NCI-H524 (cell line): ENCODE results near the gene EFNB2.

Experiments used
- DNase-seq, 2 experiments: peaks; one replicate each; lab custom pipeline; 2025; lab: John Stamatoyannopoulos, UW

Gene EFNB2

DNA sequence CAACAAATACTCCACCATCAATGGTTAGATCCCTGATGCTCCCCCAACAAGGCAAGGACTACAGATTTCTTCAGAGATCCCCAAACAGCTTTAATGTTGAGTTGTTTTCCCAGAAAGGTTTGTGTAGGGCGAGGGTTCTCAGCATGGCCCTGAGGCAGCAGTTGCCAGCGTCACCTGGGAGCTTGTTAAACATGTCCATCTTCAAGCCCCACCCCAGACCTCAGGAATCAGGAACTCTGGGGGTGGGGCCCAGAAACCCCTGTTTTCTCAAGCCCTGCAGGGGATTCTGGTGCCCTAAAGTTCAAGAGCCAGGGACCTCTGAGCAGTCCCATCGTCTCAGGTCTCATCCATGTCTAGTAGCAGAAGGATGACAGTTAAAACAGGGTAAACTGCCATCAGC, 9.6 kb downstream of the EFNB2 start:
- DNase-seq: no peak

DNA sequence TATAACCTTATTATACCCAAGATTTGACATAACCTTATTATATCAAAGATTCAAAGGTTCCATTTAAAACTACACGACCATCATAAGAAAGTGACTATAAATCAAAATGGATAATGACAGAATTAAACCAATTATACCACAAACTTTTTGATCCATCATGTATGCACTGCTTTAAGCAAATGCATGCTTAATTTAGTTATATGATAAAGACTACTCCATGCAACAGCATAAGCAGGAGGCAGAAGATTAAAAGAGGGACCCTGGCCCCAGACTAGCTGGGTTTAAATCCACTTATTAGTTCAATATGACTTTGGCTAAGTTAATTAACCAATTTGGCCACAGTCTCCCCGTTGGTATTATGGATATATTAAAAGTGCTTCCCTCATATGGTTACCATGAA, 11.4 kb downstream of the EFNB2 start:
- DNase-seq: peak in 1 of 2 experiments; percentile 26

DNA sequence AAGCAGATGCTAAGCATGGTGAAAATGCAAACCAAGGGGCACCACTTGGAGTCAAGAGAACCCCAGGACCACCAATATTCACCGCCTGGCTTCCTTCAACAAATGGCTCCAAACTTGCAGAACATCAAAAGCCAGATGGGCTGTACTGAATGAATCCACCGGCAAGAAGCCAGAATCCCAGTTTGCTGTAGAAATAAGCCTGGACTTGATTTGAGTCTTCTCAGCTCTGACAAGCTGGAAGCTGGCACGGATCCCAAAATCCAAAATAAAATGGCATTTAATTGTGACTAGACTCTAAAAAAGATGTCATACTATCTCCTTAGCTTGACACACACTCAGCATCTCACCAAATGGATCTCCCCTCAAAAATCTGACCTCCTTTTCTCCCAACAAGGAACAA, 11.9 kb downstream of the EFNB2 start:
- DNase-seq: peak in 1 of 2 experiments; percentile 40

DNA sequence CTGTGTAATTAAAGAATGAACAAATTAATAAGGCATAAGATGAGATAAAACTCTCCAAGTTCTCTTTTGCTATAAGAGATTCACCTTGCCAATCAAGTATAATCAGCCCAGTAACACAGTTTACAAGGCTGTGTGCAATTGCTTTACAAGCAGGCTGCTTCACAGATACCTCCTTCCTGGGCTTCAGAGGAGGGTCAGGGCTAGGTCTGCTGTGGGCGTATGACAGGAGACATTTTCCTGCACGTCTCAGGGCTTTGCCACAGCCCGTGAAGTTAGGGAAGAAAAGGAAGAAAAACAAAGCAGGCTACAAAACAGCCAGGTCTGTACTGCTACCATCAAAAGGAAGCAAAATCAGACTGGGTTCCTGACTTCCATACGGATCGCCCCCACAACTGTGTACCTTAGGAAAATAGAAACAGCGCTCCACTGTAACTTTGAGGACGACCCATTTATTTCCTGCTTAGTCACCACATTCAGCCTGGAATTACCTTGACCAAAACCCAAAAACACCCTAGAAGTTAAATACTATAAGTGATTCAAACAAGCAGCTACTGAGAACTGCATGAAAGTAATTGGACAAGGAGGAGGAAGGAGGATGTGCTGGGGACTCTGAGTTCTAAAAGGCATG, 12.4 kb downstream of the EFNB2 start:
- no peak for DNase-seq

DNA sequence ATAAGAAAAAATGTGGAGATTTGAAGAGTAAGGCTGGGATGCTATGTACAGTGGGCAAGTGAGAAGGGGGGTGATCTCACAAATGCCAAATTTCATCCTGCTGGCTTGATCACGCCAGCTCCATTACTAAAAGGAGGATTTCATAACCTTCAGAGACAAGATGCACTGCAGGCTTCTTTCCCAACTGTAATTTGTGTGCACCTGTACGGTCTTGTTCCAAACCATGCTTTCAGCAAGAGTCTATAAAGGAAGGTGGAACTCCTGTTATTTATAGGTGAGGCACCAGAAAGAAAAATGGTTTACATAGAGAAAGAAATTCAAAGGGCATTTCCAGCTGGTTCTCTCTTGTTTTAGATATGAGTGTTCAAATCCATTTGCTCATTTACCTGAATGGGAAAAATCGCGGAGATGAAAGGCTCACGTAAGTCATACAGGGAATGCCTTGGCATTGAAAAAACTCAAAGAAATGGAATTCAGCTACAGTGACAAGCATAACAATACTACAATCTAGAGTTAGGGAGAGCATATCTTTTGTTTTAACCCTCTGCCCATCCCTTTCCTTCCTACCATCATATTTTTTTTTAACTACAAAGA, 13.3 kb downstream of the EFNB2 start:
- no peak for DNase-seq

DNA sequence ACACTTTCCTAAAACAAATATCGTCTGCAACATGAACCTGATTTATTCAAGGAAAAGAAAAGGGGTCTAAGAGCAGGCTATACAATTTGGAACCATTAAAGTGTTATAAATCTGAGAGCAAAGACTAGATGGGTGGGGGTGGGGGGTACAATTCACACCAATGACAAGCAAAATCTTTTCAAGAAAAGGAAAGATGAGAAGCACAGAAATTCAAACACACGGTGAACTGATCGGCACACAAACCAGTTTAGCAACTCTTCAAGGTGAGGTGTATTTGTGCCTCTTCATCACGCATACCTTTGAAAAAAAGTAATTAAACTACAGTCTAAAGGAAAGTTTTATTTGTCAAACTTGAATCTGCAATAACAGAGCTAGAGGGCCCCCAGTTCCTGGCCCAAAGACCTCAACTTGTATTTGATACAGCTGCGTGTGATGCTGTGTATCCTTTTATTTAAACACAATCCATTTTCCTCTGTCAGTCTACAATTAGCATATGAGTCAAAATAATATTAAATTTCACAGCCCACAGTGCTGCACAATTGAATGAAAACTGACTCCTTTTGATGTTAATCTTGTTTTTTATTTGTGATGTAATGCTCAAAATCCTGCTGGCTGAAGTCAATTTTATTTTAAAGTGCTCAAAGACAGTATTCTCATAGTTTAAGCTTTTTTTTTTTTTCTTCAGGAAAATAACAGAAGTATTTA, 14.2 kb downstream of the EFNB2 start:
- DNase-seq: no peak

DNA sequence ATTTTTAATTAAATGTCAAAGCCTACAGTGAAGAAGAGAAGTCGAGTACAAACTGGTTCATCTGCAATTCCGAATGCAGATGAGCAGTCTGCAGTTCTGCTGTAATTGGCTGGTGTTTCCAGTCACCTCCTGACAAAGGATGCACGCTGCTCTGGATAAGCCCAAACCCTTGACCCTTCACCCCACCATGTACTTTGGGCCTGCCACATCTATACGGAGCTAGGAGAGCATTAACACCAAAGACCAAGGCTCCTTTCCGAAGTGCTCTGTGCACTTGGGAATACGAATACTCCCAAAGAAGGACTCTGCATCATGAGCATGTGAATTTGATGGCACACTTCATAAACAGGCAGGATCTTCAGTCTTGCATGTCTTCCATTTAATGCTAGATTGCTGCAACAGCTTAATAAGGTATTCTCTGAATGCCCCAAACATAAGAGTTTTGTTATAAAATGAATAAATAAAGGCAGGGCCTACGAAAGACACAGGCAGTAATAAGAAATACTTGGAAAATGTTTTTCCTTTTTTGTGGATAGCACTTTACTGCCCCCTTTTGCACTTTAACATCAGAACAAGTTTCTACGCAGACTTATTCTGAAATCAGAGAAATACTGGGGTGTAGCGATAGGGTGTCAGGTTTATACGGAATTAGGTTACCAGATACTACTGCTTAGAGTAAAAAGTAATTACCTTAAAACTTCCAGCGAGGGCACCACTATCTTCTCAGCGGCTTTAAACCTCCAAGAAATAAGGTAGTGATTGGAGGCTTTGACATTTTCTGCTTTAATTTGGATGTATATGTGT, 15.0 kb downstream of the EFNB2 start:
- DNase-seq: peak in 1 of 2 experiments; percentile 35

DNA sequence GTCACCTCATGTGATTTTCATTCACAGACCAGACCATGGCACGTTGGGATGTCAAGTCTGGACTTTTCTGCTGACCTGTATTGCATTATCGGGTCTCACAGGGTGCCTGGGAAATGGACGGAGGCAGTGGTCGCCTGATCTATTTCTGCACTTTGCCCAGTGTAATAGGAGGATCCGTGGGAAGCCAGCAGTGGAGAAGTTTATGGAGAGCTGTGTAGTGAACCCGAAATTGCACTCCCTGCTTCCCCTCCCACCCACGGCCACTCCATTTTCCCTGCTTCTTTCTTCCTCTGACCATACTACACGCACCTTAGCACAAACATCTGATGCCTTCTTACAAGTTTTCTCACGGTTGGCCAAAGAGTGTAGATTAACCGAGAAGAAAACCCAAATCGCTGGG, 16.9 kb downstream of the EFNB2 start:
- no peak for DNase-seq

DNA sequence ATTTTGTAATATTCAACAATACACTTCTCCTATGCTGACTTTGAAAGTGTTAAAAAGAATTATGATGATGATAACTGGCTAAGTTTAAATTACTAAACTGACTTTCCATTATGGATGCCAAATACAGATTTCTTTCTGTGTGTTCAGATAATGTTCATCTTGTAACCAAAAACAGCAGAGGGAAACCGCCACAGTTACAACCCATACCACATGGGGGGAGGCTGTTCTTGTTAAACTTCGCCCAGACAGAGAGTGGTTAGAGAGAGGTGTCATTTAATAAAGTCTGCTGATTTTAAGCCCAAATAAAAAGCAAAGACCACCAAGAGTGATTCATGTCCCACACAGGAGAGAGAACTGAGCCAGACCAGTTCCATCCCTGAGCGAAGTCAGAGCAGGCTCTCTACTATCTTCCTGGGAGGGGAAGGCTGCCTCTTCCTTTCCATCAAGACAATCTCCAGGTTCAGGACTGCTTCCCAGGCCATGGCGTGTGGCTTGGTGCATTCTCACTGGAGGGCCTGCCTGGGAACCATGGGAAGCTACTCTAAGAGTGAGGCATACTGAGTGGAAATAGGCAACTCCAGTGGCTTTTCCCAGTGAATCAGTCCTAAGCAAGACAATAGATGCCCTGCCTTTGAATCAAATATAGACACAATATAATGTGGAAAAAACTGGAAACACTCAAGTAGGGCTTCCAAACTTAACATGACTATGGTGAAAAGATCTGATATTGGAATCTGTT, 18.2 kb downstream of the EFNB2 start:
- no peak for DNase-seq

DNA sequence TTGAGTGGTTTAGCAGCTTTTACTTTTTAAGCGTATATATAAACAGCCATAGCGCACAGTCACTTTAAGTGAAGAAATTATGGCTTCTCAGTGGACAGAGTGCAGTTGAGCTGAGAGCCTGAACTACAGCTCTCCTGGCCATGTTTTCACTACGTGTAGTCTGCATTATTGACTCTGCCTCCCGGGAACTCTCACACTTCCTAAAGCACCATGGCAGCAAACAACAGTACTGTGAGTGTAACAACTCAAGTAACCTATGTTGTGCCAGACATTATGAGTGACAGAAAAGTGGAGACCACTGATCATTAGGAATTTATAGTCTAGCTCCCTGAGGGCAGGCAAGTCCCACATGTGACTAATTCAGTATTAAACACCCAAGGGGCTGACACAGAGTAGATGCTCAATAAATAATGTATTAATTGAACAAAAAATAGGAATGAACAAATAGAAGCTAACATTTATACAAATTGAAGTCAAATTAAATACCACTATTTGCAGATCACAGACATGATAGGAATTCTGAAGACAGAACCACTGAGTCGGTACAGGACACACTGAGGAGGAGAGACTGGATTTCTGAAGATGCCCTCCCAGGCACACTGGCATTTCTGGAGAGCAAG, 19.7 kb downstream of the EFNB2 start:
- no peak for DNase-seq

DNA sequence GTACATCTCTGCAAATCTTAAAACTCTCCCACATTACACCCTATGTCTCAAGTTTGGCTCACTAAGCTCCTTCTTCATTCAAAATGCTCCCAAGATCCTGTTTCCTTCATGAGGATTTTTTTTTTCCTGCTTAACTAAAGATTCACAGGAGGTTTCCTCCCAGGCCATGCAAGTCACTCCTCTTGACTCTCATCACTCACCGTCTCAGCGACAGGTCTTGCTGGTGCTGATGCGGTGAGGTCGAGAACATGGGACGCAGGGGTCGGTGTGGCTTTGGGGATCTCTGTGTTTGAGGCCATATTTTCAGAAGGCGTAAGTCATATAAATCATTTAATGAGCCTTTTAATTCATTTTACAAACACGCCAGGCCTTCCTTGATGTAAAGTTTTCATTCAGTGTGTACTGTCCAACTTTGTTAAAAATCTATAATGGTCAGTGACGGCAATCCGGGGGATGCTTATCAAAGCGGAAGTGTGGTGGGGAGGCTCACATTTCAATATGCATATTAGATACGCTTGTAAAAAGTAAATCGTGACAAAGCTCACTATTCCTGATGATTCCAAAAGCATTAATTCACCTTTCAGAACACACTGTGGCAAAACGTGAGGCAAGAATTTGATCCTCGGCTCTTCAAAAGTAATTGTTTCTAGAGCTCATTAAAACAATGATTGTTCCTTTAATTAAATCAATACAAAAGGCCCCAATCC, 20.4 kb downstream of the EFNB2 start:
- DNase-seq: no peak

DNA sequence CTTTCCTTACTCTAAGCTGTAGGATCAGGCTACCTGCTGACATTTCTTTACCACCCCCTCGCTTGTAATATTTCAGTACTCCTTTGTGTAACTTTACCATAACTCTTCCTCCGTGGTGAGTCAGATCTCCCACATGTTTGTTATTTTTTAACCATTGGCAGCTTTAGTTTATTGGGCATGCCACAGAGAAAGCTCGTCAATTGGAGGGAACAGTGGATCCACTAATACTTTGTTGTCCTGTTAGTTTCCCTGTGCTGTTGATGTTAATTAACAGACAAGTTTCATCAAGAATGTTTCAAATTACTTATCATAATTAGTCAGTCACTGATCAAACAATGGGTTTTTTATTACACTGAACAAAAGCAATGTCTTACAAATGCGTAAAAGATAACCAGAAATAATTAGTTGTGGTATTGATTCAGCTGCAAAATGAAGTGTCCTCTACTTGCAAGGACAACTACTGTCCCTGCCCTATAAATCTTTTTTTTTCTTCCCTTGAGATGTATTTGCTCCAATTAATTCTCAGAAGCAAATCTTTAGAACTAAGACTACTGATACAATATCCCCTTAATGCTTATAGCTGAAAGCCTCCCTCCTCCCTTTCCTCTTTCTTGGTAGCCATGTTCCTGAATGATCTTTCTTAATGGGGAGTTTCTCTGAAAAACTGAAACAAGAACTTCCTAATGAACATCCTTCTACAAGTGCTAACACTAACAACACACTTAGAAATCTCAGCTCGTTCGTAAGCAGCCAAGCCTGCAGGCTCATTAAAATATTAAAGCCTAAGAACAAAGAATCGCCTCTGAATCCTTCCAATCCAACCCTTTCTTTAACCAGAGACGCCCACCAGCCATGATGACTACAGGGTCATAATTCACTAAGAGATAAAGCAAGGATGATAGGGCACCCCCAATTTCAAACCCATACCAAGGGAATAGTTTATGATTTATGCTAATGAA, 22.2 kb downstream of the EFNB2 start:
- no peak for DNase-seq

DNA sequence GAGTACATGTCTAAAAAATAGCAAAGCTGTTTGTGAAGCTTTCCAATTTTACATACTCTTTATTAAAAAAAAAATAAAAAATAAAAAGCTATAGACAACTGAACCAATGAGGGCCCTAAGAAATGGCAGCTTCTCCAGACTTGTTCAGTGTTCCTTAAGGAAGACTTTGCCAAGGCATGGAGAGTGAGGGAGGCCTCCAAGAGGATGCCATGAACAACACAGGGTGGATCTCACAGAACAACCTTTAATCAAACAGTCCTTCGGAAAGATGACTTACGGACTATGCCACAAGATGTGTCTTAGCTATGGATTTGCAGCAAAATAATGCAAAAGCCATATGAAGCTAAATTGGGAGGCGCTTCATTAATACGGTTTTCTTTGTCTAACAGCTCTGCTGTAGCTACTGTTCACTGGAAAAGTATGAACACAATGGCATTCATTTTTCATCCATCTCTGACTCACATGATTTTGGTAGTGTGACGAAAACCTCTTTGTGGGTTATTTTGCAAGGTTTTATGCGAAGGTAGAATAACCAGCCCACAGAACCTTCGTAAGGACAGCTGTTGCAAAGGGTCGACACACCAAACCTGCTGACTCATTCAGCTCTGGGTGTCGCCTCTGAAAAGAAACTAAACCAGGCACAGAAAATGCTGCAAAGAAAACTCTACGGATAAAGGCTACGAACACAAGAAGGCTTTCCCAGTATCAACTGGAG, 27.7 kb downstream of the EFNB2 start:
- no peak for DNase-seq

DNA sequence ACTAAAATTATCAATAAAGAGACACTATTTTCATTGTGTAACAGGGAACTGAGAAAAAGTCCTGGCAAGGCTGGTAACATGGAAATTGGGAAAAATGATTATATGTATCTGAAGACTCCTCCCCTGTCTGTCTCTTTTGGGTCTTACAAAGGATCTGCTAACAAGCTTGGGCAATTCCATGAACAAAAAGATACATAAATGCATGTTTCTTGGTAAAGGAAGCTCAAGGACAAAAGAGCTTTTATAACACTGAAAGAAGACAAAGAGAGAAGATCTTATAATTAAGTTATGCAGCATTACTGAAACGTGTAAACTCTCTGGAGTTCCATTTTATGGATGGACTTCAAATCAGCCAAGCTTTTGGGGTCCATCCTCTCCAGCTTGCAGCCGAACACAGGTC, 29.2 kb downstream of the EFNB2 start:
- DNase-seq: no peak

DNA sequence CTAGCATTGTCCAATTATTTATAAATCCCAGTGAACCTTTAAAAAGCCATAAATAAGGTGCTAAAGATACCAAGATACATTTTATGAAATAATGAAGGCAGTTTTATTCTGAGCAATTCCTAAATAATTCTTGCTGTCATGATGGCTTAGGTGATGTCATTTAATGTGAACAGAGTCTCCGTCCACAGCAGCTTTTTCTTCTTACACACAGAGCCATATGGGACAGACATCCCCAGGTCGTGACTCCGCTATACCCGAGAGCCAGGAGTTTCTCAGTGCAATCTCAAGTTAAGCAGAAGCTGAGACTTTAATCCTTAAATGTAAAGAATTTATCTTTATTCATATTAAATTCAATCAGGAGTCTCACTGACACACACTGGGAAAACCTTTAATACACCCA, 29.7 kb downstream of the EFNB2 start:
- no peak for DNase-seq

DNA sequence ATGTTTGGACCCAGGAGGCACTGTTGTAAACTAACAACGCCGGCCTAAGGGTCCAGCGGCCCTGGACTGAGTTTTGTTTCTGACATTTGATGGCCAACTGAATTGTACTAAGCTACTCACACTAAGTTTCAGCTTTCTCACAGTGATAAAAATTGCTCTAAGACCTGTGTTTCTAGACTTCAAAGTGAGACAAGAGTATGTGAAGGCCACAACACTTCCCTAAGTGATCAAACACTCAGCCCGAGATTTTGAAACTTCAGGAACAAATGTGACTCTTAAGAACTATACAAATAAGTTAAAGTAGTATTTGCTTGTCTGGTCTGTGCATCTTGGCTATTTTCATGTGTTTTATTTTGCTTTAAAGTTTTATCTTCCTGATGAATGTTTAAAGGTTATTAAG, 30.2 kb downstream of the EFNB2 start:
- no peak for DNase-seq

DNA sequence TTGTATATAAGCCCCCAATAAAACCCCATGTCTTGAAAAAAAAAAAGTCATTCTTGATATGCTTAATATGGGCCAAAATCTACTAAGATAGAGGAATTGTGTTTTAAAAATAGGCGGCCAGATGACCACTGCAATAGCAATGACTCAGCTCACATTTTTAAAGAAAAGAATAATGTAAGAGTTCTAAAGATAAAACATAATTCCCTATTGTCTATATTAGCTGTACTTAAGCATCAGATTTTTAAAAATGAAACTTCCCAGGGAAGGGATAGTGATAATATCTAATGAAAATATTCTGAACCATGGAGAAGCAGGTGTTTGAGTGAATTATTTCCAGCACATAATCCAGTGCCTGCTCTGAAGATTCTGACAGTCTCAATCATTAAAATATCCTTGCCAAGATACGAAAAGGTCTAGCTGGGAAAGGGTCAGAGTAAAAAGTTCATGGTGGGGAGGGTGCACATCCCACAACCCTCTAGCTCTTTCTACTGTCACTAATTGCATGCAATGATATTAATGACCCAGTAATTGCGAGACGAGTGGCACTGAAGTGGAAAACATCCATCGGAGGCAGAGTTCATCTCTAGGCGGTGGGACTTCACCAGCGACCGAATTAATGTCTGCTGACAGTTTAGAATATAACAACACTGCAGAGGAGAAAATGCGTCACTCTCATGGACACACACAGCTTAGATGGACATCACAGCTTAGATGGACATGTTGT, 31.6 kb downstream of the EFNB2 start:
- DNase-seq: no peak

DNA sequence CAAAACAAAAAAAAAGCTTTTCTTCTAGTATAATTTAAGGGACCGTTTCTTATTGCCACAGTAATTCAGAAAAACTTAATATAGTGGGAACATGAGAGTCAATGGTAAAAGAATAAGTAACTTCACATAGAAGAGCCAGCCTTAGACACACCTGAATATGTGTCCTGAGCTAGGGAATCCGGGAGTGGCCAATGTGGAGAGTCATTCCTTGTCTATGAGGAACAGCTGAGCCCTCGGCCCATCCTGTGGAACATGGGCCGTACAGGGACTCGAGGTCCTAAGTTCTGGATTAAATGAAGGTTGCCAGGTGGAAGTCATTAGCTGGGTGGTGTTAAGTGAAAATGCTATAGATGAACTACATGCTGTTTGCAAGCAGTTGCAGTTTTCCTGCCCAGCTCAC, 32.2 kb downstream of the EFNB2 start:
- no peak for DNase-seq
